Activated gamma-delta T cell (primary cell): Measurements from ENCODE around the gene PTMA.

ENCODE experiments used
- DNase-seq: peaks from one replicate; lab custom pipeline; 2025; lab: John Stamatoyannopoulos, UW

PTMA gene

GRCh38 chr2:231676243-231676642 is 32.1 kb upstream of the PTMA start:
- DNase-seq = no peak

- no peak for DNase-seq
Observed at GRCh38 chr2:231677632-231678104, 30.7 kb upstream of the PTMA start.

- DNase-seq = no peak
Observed at GRCh38 chr2:231679908-231680284, 28.4 kb upstream of the PTMA start.

DNA sequence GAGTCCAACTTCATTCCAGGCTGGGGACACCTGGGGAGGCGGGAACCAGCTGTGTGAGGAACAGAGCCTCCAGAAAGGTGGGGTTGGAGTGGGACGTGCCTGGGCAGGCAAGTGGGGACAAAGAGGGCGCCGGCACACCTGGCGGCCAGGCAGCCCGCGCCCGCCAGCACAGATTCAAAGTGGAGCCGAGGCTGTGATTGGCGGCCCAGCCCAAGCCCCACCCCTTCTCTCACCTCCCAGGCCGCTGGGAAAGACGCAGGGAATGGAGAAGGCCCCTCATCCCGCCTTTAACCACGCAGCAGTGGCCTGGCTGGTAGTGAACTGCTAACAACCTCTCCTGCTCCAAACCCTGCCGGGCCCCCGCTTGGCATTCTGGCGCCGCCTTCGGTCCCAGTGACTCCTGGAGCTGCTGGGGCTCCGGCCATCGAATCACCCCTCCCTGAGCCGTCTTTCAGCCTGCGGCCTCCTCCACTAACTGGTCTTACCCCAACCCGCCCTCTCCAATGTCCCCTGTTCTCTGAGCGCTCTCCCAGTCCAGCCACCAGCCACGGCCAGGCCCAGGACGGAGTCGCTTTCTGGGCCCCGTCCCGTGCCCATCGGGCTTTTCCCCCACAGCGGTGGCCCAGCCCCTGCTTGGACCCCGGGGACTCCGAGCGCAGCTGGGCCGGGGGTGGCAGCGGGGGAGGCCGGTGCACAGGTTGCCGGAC is 27.9 kb upstream of the PTMA start:
- no peak for DNase-seq

- no peak for DNase-seq
Observed at GRCh38 chr2:231680992-231681852, 27.1 kb upstream of the PTMA start.

DNA sequence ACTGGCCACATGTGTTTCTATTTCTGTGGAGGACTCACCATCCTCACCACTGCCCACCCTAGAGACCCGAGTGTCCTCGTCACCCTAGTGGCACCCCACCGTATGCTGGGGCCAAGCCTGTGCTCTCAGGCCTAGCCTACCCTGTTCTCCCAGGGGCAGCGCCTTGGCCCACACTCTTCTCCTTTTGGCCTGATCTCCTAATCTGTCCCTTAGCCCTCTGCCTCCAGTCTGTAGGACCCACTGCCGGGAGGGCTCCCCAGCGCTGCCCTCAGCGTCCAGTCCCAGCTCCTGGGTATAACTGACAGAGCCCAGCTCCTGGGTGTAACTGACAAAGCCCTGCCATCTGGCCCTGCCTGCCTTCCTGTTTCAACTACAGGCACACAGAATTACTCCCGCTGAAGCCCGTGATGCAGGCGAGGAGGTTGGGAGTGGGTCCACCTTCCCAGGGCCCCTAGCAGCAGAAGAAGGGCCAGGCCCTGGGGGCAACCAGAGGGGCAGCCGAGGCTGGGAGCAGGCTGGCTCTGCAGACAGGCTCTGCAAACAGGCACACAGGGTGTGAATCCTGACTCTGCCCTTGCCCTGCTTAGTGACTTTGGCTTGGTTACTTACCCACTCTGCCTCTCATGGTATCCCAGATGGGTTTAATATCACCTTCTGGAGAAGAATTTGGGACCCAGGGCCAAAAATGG is 25.6 kb upstream of the PTMA start:
- DNase-seq = no peak

DNA sequence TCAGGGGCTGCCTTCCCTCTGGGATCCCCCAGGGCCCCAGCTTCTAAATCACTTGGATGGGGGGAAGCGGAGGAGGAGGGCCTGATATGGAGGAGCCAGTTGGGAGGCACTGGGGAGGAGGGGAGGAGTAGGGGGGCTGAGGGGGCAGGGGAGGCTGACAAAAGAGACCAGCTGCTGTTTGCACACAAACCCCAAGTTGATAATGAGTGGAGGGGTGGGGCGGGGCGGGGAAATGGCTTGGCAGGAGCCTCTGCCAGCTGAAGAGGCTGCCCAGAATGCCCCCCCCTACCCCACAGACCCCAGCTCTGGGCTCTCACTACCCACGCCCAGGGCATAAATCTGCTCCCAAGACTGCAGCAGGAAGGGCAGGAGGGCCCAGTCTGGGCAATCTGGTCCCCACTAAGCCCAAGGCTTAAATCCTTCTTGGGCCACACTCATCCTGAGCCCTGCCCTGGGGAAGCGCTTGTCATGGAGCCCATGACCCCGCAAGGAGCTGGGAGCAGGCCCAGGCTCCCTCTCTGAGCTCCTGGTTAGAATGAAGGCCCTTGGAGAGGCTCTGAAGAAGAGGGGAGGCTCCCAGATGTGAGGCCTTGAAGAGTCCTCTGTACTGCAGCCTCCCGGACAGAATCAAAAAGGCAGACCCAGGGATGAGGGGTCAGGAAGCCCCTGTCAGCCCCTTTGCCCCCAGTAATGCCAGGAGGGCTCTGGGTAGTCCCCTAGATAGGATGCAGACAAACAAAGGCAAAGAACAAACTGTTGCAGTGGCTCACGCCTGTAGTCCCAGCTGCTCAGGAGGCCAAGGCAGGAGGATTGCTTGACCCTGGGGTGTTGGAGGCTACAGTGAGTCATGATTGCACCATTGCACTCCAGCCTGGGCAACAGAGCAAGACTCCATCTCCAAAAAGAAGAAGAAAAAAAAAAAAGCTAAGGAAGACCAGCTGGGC is 24.8 kb upstream of the PTMA start:
- no peak for DNase-seq

- no peak for DNase-seq
Observed at GRCh38 chr2:231684314-231685223, 23.8 kb upstream of the PTMA start.

DNA sequence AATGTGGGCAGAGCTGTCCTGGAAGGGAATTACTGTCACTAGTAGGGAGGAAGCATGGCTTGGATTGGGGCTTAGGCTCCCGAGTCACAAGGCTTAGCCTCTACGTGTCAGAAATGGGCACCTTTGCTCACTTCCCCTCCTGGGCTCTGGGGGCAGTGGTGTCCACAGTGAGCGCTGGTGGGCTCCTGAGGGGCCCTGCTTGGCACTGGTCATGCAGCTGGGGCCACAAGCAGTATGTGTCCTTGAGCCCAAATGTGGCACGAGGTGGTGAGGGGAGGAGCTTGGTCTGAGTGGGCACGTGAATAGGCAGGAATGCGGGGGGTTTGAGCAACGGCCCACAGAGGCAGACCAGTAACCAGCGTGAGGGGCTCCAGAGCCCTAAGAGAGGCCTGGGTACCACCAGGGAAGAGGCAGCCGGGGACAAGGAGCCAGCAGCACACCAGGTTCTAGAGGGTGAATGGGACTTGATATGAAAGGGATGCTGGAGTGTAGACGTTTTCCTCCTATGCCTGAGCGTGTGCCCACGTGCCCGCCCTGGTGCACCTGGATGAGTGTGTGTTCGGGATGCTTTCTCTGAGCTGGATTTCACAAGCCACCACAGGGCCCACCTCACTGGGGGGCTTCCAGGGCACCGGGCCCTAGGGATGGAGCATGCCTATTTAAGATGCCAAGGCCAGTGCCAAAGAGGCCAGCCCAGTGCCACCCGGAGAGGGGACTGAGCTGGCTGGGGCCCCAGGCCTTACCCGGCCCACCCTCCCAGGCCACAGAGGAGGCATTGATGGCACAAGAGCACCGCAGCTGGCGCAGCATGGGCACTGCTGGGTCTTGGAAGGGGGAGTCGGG is 22.8 kb upstream of the PTMA start:
- DNase-seq = no peak

- no peak for DNase-seq
Observed at GRCh38 chr2:231686192-231687100, 21.9 kb upstream of the PTMA start.

- no peak for DNase-seq
Observed at GRCh38 chr2:231687133-231687852, 21.0 kb upstream of the PTMA start.

- DNase-seq = no peak
Observed at GRCh38 chr2:231687961-231688360, 20.4 kb upstream of the PTMA start.

DNA sequence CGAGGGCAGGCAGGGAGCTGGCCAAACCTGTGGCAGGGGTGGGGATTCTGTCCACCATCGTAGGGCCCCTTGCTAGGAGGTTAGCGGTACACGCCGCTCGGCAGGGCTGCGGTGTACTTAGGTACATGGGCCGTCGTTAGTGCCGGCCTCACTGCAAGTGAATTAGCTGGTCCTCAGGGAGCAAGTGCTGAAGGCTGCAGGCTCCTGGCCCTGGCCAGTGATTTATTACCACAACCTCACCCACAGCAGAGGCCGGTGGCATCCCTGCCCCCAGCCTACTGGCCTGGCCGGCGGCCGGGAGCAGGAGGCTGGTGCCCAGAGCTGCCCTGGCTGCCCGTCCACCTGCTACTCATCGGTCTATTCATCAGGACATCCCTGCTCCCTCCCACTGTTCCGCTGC is 19.6 kb upstream of the PTMA start:
- no peak for DNase-seq

- DNase-seq = no peak
Observed at GRCh38 chr2:231689124-231689893, 19.0 kb upstream of the PTMA start.

DNA sequence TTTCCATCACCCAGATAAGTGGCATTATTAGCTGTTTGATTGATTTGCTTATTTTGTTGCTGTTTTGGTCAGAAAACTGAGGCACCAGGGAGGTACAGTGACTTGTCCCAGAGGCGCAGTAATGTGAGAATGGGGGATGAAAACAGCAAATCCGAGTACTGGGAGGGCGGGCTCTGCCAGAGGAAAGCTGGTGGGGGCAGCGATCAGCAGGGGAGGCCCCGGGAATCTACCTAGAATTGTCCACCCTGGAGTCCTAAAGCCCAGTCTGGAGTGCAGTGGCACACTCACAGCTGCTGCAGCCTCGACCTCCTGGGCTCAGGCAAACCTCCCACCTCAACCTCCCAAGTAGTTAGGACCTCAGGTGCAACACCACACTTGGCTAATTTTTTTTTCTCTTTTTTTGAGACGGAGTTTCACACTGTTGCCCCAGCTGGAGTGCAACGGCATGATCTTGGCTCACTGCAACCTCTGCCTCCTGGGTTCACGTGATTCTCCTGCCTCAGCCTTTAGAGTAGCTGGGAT is 17.0 kb upstream of the PTMA start:
- no peak for DNase-seq

DNA sequence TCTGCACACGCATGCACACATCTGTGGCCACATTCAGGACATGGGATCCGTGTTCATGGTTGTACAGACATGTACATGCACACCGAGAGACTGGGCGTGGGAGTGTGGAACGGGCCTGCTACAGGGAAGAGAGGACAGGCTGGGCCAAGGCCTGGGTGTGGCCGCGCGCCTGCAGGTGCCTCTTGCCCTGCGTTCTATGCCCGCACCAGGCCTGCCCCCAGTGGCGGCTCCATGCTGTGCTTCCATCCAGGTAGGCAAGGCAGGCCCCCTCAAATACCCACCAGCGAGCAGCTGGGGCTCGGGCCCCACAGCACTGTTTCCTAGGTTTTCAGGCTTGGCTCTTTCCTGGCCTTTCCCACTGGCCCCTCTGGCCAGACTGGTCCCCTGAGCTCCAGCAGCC is 15.5 kb upstream of the PTMA start:
- no peak for DNase-seq

DNA sequence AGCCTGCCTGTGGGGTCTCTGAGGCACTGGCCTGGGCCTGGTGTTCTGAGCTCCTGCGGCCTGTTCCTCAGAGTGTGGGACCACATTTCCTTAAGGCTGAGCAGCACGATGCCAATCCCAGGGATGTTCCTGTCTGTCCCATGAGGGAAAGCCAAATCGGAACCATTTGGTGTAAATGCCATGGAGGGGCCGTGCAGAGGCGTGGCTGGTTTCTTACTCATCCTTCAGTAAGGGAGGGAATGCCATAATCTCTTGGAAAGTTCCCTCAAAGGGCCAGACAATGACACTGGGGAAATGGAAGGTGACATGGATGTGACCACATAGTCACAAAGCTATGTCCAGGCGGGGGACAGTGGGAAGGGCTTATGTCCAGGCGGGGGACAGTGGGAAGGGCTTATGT is 14.4 kb upstream of the PTMA start:
- no peak for DNase-seq
